ENCODE results near the gene NTPCR.
"Not testable (repeated sequence)": the region's sequence is repeated elsewhere in the genome, so short reads cannot be mapped to it uniquely, and the experiment has no call there.

NTPCR gene

GRCh38 chr1:232983375-232983774 is 33.0 kb downstream of the NTPCR start:
- H3K4me3 ChIP-seq (ENCODE audit: low read depth, low read length) = no peak overlapping the region

DNA sequence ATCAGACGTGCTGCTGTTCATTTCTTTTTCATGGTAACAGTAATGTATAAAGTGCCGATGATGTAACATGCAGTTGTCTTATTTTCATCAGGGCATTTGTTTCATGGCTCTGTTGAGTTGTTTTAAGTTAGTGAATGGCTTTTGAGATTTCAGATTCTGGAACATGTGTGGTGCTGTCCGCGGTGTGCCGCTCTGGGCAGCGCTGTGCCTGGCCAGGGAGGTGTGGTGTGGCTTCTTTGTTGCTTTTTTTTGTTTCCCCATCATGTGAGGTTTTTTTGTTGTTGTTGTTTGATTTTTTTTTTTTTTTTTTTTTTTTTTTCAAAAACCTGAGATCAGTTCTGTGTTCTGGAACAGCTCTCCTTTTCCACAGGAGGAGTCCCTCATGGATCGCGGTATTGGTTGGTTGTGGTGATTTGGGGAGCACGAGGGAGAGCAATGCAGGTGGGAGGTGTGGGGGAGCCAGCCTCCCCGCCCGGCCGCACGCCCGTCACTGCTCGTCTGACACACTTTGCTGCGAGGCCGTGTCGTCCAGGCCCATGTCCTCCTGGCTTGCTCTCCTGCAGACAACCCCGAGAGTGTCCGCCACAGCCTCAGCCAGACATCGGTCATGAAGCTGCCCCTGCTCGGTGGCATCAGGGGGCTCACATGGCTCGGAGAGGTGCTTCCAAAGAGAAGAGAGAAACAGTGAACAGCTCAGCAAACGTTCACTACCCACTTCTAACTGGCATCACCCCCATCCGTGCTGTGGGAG is 33.6 kb downstream of the NTPCR start:
- H3K4me3 ChIP-seq (ENCODE audit: low read depth, low read length) = no peak overlapping the region

- no peak overlapping the region for H3K4me3 ChIP-seq (ENCODE audit: low read depth, low read length)
These were observed 34.4 kb downstream of the NTPCR start for GRCh38 chr1:232984577-232985425.

- no peak overlapping the region for H3K4me3 ChIP-seq (ENCODE audit: low read depth, low read length)
These were observed 35.6 kb downstream of the NTPCR start for GRCh38 chr1:232985882-232986526.

DNA sequence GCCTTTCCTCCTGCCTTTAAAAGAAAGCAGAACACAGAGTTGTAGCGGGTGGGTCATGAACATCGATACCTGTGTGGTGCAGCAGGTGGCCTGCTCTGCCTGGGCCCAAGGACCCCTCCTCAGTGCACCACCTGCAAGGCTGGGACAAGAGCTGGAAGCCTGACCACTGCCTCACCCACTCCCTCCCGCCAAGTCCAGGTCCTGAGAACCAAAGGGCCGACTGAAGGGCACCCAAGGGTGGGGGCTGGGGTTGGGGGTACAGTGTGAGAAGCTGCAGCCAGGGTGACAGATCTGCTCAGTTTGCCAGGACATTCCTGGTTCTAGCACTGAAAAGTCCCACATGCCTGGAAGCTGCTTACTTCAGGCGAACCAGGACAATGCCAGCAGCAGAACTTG is 36.1 kb downstream of the NTPCR start:
- H3K4me3 ChIP-seq (ENCODE audit: low read depth, low read length) = no peak overlapping the region

DNA sequence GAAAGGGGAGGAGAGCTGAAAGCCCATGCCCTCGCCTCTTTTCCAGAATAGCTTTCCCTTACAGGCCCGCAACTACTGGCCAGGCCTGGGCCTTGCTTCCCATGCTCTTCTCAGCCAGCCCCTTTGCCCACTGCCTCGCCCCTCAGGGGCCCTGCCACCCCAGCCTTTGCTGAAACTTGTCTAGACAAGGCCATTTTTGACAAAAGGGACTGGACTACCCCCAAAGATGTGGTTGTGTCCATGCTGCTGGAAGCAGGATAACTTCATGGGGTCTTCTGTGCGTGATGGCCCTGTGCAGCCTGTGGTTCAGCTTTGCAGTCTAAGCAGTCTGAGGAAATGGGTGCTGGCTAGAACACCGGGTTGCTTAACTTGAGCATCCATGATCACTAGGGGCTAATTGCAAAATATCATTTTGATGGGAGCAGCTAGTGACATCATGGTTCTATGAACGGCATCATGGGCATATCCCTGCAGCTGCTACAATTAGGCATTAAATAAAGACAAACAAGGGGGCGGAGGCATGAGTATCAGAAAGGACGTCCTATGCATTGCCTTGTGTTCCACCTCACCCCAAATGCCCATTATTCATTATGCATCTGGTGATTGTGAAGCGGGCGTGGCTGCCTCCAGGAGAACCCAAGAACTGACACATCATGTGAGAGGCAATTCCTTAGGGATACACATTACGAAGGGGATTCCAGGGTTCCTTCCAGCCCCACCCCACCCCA is 36.8 kb downstream of the NTPCR start:
- no peak overlapping the region for H3K4me3 ChIP-seq (ENCODE audit: low read depth, low read length)

- H3K4me3 ChIP-seq (ENCODE audit: low read depth, low read length) = no peak overlapping the region
These were observed 37.3 kb downstream of the NTPCR start for GRCh38 chr1:232987774-232988140.

DNA sequence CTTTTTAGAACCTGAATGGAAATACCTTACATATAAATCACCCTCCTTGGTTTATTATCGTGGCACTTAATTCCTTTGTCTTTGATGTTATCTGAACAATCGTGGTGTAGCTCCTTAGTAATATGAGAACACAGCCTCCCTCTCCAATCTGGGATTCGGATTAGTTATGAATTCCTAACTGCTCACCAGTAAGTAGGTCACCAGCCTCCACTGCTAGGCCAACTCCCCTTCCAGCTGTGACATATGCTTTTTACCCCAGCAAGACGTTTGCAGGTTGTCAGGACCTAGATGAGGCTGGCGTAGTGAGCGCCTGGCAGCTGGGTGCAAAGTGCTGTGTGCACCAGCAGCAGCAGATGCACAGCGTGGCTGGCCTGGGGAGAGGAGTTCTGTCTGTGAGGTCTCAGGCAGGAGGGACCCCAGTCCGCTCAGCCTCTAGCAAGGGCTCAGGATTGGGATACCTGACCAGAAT is 38.2 kb downstream of the NTPCR start:
- no peak overlapping the region for H3K4me3 ChIP-seq (ENCODE audit: low read depth, low read length)

DNA sequence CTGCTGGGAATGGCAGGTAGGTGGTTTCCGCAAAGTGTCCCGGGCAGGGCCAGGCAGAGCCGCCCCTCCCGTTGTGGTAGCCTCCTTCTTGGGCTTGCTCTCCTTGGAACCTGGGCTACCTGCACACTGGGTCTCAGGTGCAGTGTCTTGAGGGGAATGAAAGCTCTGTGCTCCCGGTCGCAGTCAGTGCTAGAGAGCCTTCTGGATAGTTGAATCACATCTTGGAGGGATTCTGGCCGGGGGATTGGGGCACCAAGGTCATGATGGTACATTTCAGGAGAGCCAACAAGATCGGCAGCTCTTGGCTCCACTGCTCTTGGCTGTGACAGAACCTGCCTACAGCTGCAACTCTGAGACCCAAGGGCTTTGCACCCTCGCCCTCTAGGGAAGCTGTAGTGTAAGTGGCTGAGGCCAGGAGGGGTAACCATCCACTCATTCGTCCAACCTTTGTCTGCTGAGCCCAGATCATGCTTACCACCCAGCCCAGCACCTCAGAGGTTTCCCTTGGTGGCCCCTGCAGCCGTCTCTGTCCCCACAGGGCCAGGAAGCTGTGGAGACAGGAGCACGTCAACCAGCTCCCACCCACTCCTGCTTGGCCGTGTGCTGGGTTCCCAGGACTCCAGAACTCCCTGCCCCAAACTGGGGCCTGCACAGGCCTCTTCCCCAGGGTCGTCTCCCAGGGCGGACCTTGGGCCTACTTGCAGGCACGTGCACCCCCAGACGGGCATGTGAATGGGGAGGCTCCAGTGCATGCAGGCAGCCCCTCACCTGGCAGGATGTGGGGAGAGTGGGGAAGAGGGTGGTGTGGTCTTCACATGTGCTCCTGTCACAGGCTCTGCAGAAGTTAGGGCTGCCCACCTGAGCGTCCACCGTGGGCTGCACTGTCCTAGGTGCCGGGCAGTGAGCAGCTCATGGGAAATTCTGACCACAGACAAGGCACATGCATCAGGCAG is 40.0 kb downstream of the NTPCR start:
- no peak overlapping the region for H3K4me3 ChIP-seq (ENCODE audit: low read depth, low read length)

- H3K4me3 ChIP-seq (ENCODE audit: low read depth, low read length) = no peak overlapping the region
These were observed 40.8 kb downstream of the NTPCR start for GRCh38 chr1:232991238-232991637.

- no peak overlapping the region for H3K4me3 ChIP-seq (ENCODE audit: low read depth, low read length)
These were observed 41.8 kb downstream of the NTPCR start for GRCh38 chr1:232992227-232992626.

GRCh38 chr1:232993555-232993954 is 43.1 kb downstream of the NTPCR start:
- no peak overlapping the region for H3K4me3 ChIP-seq (ENCODE audit: low read depth, low read length)

DNA sequence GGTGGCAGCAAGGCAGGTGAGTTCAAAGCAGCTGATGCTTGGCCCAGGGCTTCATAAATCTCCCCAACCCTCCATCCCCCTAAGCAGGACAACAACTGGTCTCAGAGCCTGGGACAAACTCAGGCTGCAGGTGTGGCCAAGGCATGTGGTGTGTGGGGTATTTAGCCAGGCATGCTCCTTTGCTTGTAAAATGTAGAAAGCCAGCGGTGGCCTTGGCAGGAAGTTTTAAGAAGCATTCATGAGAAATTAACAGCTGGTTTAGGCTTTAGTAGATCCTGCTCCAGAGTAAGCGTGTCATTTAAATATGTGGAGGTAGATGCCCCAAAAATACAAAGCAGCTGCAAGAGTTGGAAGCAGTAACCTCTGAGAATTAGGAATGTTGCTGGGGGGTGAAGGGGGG is 44.8 kb downstream of the NTPCR start:
- no peak overlapping the region for H3K4me3 ChIP-seq (ENCODE audit: low read depth, low read length)

- H3K4me3 ChIP-seq (ENCODE audit: low read depth, low read length) = no peak overlapping the region
These were observed 45.7 kb downstream of the NTPCR start for GRCh38 chr1:232996143-232996542.

- H3K4me3 ChIP-seq (ENCODE audit: low read depth, low read length) = no peak overlapping the region
These were observed 47.7 kb downstream of the NTPCR start for GRCh38 chr1:232998138-232998537.

GRCh38 chr1:232998646-232999045 is 48.2 kb downstream of the NTPCR start:
- no peak overlapping the region for H3K4me3 ChIP-seq (ENCODE audit: low read depth, low read length)

- H3K4me3 ChIP-seq (ENCODE audit: low read depth, low read length) = no peak overlapping the region
These were observed 49.7 kb downstream of the NTPCR start for GRCh38 chr1:232999956-233000625.

DNA sequence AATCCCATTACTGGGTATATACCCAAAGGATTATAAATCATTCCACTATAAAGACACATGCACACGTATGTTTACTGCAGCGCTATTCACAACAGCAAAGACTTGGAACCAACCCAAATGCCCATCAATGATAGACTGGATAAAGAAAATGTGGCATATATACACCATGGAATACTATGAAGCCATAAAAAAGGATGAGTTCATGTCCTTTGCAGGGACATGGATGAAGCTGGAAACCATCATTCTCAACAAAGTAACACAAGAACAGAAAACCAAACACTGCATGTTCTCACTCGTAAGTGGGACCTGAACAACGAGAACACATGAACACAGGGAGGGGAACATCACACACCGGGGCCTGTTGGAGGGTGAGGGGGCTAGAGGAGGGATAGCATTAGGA is 53.2 kb downstream of the NTPCR start:
- not testable (repeated sequence) for H3K4me3 ChIP-seq (ENCODE audit: low read depth, low read length)

DNA sequence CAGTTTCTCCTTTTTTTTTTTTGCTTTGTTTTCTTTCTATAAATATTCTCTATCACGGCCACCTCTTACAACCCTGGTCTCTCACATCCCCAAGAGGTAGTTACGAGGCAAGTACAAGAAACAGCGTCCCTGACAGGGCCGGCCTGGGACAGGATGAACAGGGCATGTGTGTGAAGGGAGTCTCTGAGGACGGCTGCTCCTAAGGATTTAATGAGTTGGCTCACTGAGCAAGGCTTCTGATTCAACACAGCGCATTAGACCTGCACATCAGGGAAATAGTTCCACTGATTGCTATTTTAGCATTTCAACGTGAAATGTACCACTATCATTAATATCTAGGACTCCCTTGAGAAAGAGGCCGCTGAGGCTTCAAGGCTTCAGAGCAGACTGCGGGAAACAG is 54.0 kb downstream of the NTPCR start:
- no peak overlapping the region for H3K4me3 ChIP-seq (ENCODE audit: low read depth, low read length)
